Chondrocyte (in vitro differentiated cells): ENCODE measurements around the gene TFPT. TPM values are rescaled to one million over a fixed set of nuclear protein-coding genes. Genes with fewer than 3 reads are reported as not detected.

Source experiments
- DNase-seq: peaks from one replicate; pipeline ENCODE4 v3.0.0; 2021; ENCODE audit warnings: mixed read lengths, low spot score
- H3K27ac Mint-ChIP-seq: one replicate; pipeline ENCODE4 v1.8.0; 2021; ENCODE audit warnings: mild to moderate bottlenecking, moderate library complexity, mixed read lengths; ENCODE audit not compliant: unreplicated experiment
- H3K27me3 Mint-ChIP-seq: 2 replicates; pipeline ENCODE4 v1.8.0; 2021; ENCODE audit warnings: low read depth, mixed read lengths
- H3K36me3 Mint-ChIP-seq: 2 replicates; pipeline ENCODE4 v1.8.0; 2021; ENCODE audit warnings: low read depth, mixed read lengths
- H3K4me1 Mint-ChIP-seq: 2 replicates; pipeline ENCODE4 v1.8.0; 2021; ENCODE audit warnings: low read depth, mild to moderate bottlenecking, mixed read lengths
- H3K4me3 Mint-ChIP-seq: one replicate; pipeline ENCODE4 v1.8.0; 2021; ENCODE audit warnings: mild to moderate bottlenecking, moderate library complexity, mixed read lengths; ENCODE audit not compliant: unreplicated experiment
- H3K9me3 Mint-ChIP-seq: 2 replicates; pipeline ENCODE4 v1.8.0; 2021; ENCODE audit warnings: low read depth, mixed read lengths
- total RNA-seq: library from RNA; stranded (reverse); gene quantifications from 3 replicates; pipeline ENCODE4 v1.2.1, GENCODE V29; 2021
- TF ChIP-seq, protein P1 (sequence below): fragments of 200-600 bp; sonication (generic); IDR thresholded peaks from 2 replicates; pipeline ENCODE4 v1.5.0; 2021; ENCODE audit warnings: antibody characterized with exemption, mild to moderate bottlenecking, moderate library complexity

The TFPT gene
- total RNA-seq, 1 donor from 2014 or later, result 28.5 TPM

DNA sequence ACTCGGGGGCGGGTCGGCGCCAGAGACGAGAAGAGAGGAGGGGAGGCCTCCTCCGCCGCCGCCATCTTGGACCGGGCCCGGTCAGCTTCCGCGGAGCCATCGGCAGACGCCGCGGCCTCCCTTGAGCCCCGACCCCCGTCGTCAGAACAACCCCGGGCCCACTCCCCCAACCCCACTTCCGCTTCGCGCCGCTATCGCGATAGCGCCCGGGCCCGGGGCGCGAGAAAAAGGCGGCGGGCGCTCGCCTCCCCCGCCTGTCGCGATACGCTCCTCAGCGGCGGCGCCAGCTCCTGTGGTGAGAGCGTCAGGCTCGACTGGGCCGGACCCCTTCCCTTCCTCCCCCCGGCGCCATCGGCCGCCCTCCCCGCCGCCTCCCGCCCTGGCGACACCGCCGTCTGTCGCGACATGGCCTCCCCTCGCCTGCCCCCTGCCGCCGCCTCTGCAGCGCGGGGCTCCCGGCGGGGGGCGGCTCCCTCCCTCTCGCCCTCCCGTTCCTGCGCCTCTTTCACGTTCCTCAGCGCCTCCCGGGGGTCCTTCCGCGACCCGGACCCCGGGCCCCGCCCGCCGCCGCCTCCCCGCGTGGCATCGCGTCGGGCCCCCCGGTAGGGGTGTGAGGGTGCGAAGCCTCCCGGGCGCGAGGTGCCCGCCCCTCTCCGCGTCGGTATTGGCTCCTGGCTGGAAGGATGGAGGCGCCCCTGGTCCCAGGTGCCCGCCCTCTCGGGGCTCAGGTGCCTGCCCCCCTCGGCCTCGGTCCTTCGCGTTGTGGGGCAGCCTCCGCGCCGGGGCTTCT, 22.4 kb upstream of the TFPT start, which contains the start of gene CNOT3:
Gene CNOT3 (plus strand): TSS at position 64 of the 790 bp plus-strand sequence. CDS start 5,217 bp downstream, outside the sequence.
- DNase-seq, result no peak
- Mint-ChIP-seq H3K27ac (peak within 1 kb of the TSS; percentile 93), H3K4me1 (peaks cover 51% of the 10 kb centered on the region), H3K9me3 (no peaks in the 10 kb centered on the region), H3K27me3 (peaks cover 4% of the 10 kb centered on the region), H3K4me3 (peak within 1 kb of the TSS; percentile 81), H3K36me3 (peaks cover under 1% of the 10 kb centered on the region)
- TF ChIP-seq, protein P1, sequence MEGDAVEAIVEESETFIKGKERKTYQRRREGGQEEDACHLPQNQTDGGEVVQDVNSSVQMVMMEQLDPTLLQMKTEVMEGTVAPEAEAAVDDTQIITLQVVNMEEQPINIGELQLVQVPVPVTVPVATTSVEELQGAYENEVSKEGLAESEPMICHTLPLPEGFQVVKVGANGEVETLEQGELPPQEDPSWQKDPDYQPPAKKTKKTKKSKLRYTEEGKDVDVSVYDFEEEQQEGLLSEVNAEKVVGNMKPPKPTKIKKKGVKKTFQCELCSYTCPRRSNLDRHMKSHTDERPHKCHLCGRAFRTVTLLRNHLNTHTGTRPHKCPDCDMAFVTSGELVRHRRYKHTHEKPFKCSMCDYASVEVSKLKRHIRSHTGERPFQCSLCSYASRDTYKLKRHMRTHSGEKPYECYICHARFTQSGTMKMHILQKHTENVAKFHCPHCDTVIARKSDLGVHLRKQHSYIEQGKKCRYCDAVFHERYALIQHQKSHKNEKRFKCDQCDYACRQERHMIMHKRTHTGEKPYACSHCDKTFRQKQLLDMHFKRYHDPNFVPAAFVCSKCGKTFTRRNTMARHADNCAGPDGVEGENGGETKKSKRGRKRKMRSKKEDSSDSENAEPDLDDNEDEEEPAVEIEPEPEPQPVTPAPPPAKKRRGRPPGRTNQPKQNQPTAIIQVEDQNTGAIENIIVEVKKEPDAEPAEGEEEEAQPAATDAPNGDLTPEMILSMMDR, result peak; percentile 63

DNA sequence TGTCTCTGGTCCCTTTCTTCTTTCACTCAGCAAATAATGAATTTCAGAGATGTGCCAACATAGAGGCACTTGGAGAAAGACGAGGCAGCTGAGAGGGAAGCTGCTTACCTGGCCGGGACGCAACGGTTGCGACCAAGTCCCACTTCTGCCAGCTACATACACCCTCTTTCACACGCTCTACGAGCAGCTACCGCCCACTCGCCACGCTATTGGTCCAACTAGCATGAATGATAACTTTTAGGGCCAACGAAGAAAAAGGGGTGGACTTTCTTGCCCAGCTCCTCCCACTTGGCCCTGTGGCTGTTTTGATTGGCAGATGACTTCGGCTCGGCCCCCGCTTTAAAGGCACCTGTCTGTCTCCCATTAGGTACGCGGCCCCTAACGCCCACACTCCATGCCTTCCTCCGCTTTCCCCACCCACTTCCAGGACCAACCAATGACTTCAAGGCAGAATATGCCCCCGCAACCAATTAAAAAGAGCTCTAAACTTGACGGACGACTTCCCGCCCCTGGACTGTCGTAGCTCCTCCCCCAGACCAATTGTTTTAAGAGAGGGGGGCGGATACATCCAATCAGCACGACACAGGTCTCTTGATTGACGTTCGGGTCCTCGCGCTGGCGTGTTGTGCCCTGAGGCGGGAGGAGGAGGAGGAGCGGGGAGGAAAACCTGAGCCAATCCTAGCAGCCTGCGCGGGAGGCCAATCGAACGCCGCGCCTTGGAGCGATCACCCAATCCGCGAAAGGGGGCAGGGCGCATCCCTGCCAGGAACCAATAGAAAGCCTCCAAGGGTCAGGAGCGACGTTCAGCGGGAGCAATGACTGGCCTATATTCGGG, 21.6 kb upstream of the TFPT start:
- Mint-ChIP-seq H3K4me1 (peaks cover 46% of the 10 kb centered on the region), H3K9me3 (no peaks in the 10 kb centered on the region), H3K36me3 (no peaks in the 10 kb centered on the region), H3K27ac (peak overlapping the region; percentile 93), H3K4me3 (peak overlapping the region; percentile 81), H3K27me3 (peaks cover 4% of the 10 kb centered on the region)
- DNase-seq, result peak; percentile 100
- TF ChIP-seq, protein P1, result no peak

DNA sequence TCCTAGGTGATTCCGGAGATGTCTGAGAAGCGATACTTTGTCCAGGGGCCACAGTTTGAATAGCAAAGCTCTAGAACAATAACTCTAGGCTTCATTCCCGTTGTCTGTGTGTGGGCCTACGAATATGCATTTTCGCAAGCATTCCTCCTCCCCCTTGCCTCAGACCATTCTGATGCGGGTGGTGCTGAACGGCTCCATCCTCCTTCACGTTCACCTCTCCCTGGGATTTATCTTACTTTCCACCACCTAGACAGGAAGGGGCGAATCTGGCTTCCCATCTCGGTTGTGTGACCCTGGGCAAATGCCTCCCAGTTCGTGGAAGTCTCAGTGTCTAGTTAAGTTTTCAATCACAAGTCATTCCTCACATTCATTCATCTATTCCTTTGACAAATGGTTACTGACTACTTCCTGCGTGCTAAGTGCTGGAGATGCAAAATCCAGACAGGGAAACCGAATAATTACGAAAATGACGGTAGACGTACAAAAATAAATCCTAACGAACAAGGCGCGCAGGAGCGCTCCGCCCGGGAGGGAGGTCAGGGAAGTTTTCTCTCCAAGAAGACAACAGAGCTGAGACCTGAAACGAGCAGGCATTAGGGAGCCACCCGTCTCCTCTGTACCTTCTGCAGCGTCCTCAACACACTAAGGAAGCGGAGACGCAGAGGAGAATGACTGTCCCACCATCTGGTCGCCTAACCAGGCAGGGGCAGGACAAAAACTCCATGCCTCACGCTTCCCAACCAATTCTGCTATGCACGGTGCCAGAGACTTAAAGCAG, 20.8 kb upstream of the TFPT start:
- peak overlapping the region; percentile 79 for H3K4me3 Mint-ChIP-seq
- no peaks in the 10 kb centered on the region for H3K9me3 Mint-ChIP-seq
- peaks cover 37% of the 10 kb centered on the region for H3K4me1 Mint-ChIP-seq
- H3K27me3 Mint-ChIP-seq, result peaks cover 4% of the 10 kb centered on the region
- TF ChIP-seq, protein P1, result no peak
- DNase-seq, result no peak
- peak overlapping the region; percentile 93 for H3K27ac Mint-ChIP-seq
- H3K36me3 Mint-ChIP-seq, result peaks cover 2% of the 10 kb centered on the region

DNA sequence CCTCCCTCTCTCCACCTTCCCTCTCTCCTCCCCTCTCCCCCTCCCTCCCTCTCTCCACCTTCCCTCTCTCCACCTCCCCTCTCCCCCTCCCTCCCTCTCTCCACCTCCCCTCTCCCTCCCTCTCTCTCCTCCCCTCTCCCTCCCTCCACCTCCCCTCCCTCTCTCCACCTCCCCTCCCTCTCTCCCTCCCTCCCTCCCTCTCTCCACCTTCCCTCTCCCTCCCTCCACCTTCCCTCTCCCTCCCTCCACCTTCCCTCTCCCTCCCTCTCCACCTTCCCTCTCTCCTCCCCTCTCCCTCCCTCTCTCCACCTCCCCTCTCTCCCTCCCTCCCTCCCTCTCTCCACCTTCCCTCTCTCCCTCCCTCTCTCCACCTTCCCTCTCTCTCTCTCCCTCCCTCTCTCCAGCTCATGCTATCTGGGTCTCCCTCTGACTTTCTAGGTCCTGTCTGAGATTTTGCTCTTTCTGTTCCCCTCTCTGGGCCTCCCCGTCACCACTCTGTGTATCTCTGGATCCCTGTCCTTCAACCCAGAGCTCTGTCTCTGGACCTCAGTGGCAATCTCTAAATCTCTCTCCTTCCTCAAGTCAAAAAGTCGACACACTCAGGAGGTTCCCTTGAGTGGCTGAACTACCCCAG, 18.6 kb upstream of the TFPT start:
- peaks cover 4% of the 10 kb centered on the region for H3K27me3 Mint-ChIP-seq
- H3K4me1 Mint-ChIP-seq, result peaks cover 19% of the 10 kb centered on the region
- TF ChIP-seq, protein P1, result no peak
- no peak for DNase-seq
- no peak overlapping the region for H3K4me3 Mint-ChIP-seq
- H3K36me3 Mint-ChIP-seq, result peaks cover 6% of the 10 kb centered on the region
- no peaks in the 10 kb centered on the region for H3K9me3 Mint-ChIP-seq
- H3K27ac Mint-ChIP-seq, result peak overlapping the region; percentile 49
